Measurements from ENCODE around the gene LIF. TPM values are rescaled to one million over a fixed set of nuclear protein-coding genes. Genes with fewer than 3 reads are reported as not detected.

LIF gene
- total RNA-seq (2022; extraction: Qiagen RNA extraction), result 21.0 to 32.4 TPM (median 28.2 TPM) in 5 replicates

GRCh38 chr22:30245985-30246813 is at the start of gene LIF:
Gene LIF, minus strand, starts transcription at chr22:30246759. Its CDS starts 64 bp downstream, at chr22:30246695.

GRCh38 chr22:30289141-30289979 is 42.8 kb upstream of the LIF start, which contains the start of gene CASTOR1:
Gene CASTOR1, minus strand, starts transcription at chr22:30289505. Its CDS starts 8 bp downstream, at chr22:30289497.

GRCh38 chr22:30266445-30267381 is 20.2 kb upstream of the LIF start, which contains the start of gene OSM:
Gene OSM, minus strand, starts transcription at chr22:30266851. Its CDS starts 52 bp downstream, at chr22:30266799.

Other genes starting within 250 kb of the LIF start
- not detected in 5 replicates for gene HORMAD2, start 166.3 kb downstream of the LIF start, total RNA-seq (2022; extraction: Qiagen RNA extraction)
- gene OSM, start 20.1 kb upstream of the LIF start, total RNA-seq (2022; extraction: Qiagen RNA extraction), result not detected in 5 replicates
- 3.1 to 9.0 TPM (median 6.6 TPM) in 5 replicates for gene CASTOR1, start 42.7 kb upstream of the LIF start, total RNA-seq (2022; extraction: Qiagen RNA extraction)
- gene TBC1D10A, start 80.2 kb upstream of the LIF start, total RNA-seq (2022; extraction: Qiagen RNA extraction), result 8.7 to 10.6 TPM (median 9.7 TPM) in 5 replicates
- gene SF3A1, start 110.1 kb upstream of the LIF start, total RNA-seq (2022; extraction: Qiagen RNA extraction), result 36.4 to 69.1 TPM (median 61.6 TPM) in 5 replicates
- gene CCDC157, start 110.2 kb upstream of the LIF start, total RNA-seq (2022; extraction: Qiagen RNA extraction), result 2.6 to 3.2 TPM (median 2.9 TPM) in 5 replicates
- gene RNF215, start 140.7 kb upstream of the LIF start, total RNA-seq (2022; extraction: Qiagen RNA extraction), result 15.7 to 23.4 TPM (median 20.2 TPM) in 5 replicates
- 68.1 to 112 TPM (median 83.1 TPM) in 5 replicates for gene SEC14L2, start 150.3 kb upstream of the LIF start, total RNA-seq (2022; extraction: Qiagen RNA extraction)
- gene MTFP1, start 179.0 kb upstream of the LIF start, total RNA-seq (2022; extraction: Qiagen RNA extraction), result 65.6 to 72.5 TPM (median 68.0 TPM) in 5 replicates
- not detected in 5 replicates for gene SEC14L3, start 225.3 kb upstream of the LIF start, total RNA-seq (2022; extraction: Qiagen RNA extraction)